K562 (cell line): ENCODE results near the gene POLA1. TPM values are rescaled to one million over a fixed set of nuclear protein-coding genes. Genes with fewer than 3 reads are reported as not detected.

Experiments used
- ASH1L ChIP-seq: fragments of 450-650 bp; IDR thresholded peaks from 2 replicates; pipeline ENCODE4 v1.6.1; 2018; ENCODE audit warnings: borderline replicate concordance, mild to moderate bottlenecking, low read depth; ENCODE audit not compliant: partially characterized antibody
- BDP1 ChIP-seq: IDR thresholded peaks from 3 replicates; pipeline ENCODE4 v1.6.1; 2011; ENCODE audit not compliant: insufficient read length, insufficient read depth
- CHD4 ChIP-seq: fragments of 200-600 bp; sonication (generic); IDR thresholded peaks from 3 replicates; pipeline ENCODE4 v1.6.1; 2012; ENCODE audit warnings: low read depth, mild to moderate bottlenecking, mixed read lengths, low read length, inconsistent platforms; ENCODE audit not compliant: insufficient read depth, insufficient replicate concordance, poor library complexity, severe bottlenecking
- CUX1 ChIP-seq: fragments of 200-800 bp; sonication (Bioruptor generic); IDR thresholded peaks from 2 replicates; pipeline ENCODE4 v1.6.1; 2016; ENCODE audit warnings: missing genetic modification characterization, missing compliant biosample characterization
- DEAF1 ChIP-seq: fragments of 450-650 bp; formaldehyde crosslinking; IDR thresholded peaks from 2 replicates; pipeline ENCODE4 v1.4.0; 2020; ENCODE audit warnings: mild to moderate bottlenecking, moderate library complexity
- KLF6 ChIP-seq: fragments of 250-450 bp; sonication (Bioruptor Pico); IDR thresholded peaks from 2 replicates; pipeline ENCODE4 v1.4.0; 2020; ENCODE audit warnings: mild to moderate bottlenecking, moderate library complexity, borderline replicate concordance
- MEIS2 ChIP-seq: fragments of 450-650 bp; IDR thresholded peaks from 2 replicates; pipeline ENCODE4 v1.6.1; 2014; ENCODE audit warnings: mild to moderate bottlenecking; ENCODE audit not compliant: partially characterized antibody
- NR2C2 ChIP-seq, 2 experiments: fragments of 200-800 bp in 1 of 2; sonication (Bioruptor generic) in 1 of 2; sonication (generic) in 1 of 2; formaldehyde crosslinking in 1 of 2; IDR thresholded peaks; 2 replicates each; pipeline versions ENCODE4 v1.6.1 to v1.8.0; 2016 to 2022; ENCODE audit warnings: mild to moderate bottlenecking in 1 of 2, missing compliant biosample characterization in 1 of 2, missing genetic modification characterization in 1 of 2, missing genetic modification reagents in 1 of 2
- RNF219 ChIP-seq: fragments of 250-450 bp; sonication (Bioruptor Pico); IDR thresholded peaks from 2 replicates; pipeline ENCODE4 v1.5.0; 2022; ENCODE audit warnings: mild to moderate bottlenecking
- SIN3B ChIP-seq: fragments of 450-650 bp; IDR thresholded peaks from 2 replicates; pipeline ENCODE4 v1.6.1; 2017; ENCODE audit warnings: low read depth, mild to moderate bottlenecking, moderate library complexity
- SIRT6 ChIP-seq: IDR thresholded peaks from one replicate; pipeline ENCODE4 v1.6.1; 2012; ENCODE audit warnings: low read depth, mild to moderate bottlenecking, control low read depth, inconsistent platforms, low read length, moderate library complexity
- SPI1 ChIP-seq: IDR thresholded peaks from 2 replicates; pipeline ENCODE4 v1.6.1; 2011; ENCODE audit warnings: low read depth, low read length, control low read depth, borderline replicate concordance
- TEAD1 ChIP-seq, 2 experiments: fragments of 450-650 bp in 1 of 2; sonication (generic) in 1 of 2; formaldehyde crosslinking; IDR thresholded peaks; 2 replicates each; pipeline versions ENCODE4 v1.4.0 to v1.8.0; 2020 to 2022; ENCODE audit warnings: mild to moderate bottlenecking in 2 of 2, missing genetic modification reagents in 1 of 2
- ZEB2 ChIP-seq: fragments of 450-650 bp; IDR thresholded peaks from 2 replicates; pipeline ENCODE4 v1.6.1; 2016
- ZFP30 ChIP-seq: fragments of 250-450 bp; sonication (Bioruptor Pico); IDR thresholded peaks from 2 replicates; pipeline ENCODE4 v1.8.0; 2022; ENCODE audit warnings: moderate library complexity, mild to moderate bottlenecking, inconsistent platforms, borderline replicate concordance
- ZNF134 ChIP-seq: fragments of 250-450 bp; sonication (Bioruptor Pico); conservative IDR thresholded peaks from 2 replicates; pipeline ENCODE4 v1.4.0; 2020
- ZNF224 ChIP-seq: sonication (generic); formaldehyde crosslinking; IDR thresholded peaks from 2 replicates; pipeline ENCODE4 v1.8.0; 2022; ENCODE audit warnings: mild to moderate bottlenecking, missing genetic modification reagents
- ZNF583 ChIP-seq: fragments of 250-450 bp; sonication (Bioruptor Pico); IDR thresholded peaks from 2 replicates; pipeline ENCODE4 v1.4.0; 2020
- ZNF76 ChIP-seq: fragments of 250-450 bp; sonication (Bioruptor Pico); IDR thresholded peaks from 2 replicates; pipeline ENCODE4 v1.4.0; 2020; ENCODE audit warnings: mild to moderate bottlenecking, moderate library complexity, borderline replicate concordance
- polyA plus RNA-seq, 8 experiments: library from polyadenylated mRNA; depleted of rRNA in 4 of 8; stranded (reverse) in 5 of 8; unstranded in 3 of 8; fragments of >200 nt; fragmentation: Nextera tagmentation in 2 of 8; fragmentation: Illumina TruSeq in 1 of 8; extraction: Ambion mirVana in 2 of 8; extraction: Trizol in 1 of 8; gene quantifications; 2 replicates each; pipeline versions ENCODE4 v1.2.1 to v1.2.3, GENCODE V29; 2011 to 2014; ENCODE audit warnings: inconsistent platforms in 1 of 8, missing spikeins in 1 of 8
- total RNA-seq, 7 experiments: library from RNA; depleted of rRNA in 6 of 7; stranded (reverse); fragments of >200 nt in 6 of 7; fragmentation: Illumina TruSeq in 2 of 7; extraction: Trizol in 2 of 7; gene quantifications; 2 replicates each; pipeline versions ENCODE4 v1.2.1 to v1.2.3, GENCODE V29; 2011 to 2021; ENCODE audit warnings: low replicate concordance in 1 of 7

POLA1 gene
- total and polyA plus RNA-seq, 9 of the 15 experiments (the other 6 are each of a cell fraction or from before 2014, with no cell fraction given) = 8.6 to 48.4 (median 27.4) TPM

GRCh38 chrX:24693453-24694202 is at the start of gene POLA1 (continued):
- TF ChIP-seq NR2C2 (CRISPR knock-in tag; IDR thresholded peaks at IDR 0.05) (0 out of 2 replicates have a peak, but pooled peaks have one; percentile 28), NR2C2 (tag; IDR thresholded peaks at IDR 0.05) (no peak; the same call in 1 of the 2 replicates), SIN3B (peak; percentile 93), ZFP30 (no peak), SIRT6 (no peak), KLF6 (CRISPR knock-in tag) (no peak), ZNF134 (CRISPR knock-in tag) (no peak), SPI1 (no peak), CHD4 (no peak), TEAD1 (CRISPR knock-in tag; IDR thresholded peaks at IDR 0.05) (no peak), ZNF583 (no peak), ZNF224 (no peak), MEIS2 (peak; percentile 71), ZEB2 (no peak), CUX1 (no peak), DEAF1 (no peak), ASH1L (no peak), ZNF76 (CRISPR knock-in tag) (no peak), RNF219 (CRISPR knock-in tag) (no peak), BDP1 (no peak)
